GM19468 (cell line): ENCODE measurements around the gene SPATS2.
A peak's percentile ranks its signal among the peaks of the same experiment; 100 is the strongest.

Source experiments
- ATAC-seq: cut with Tn5 transposase; IDR thresholded peaks from one replicate; pipeline ENCODE4 v1.9.1; 2021; ENCODE audit warnings: mild to moderate bottlenecking, moderate library complexity, moderate number of reproducible peaks; ENCODE audit not compliant: unreplicated experiment; ENCODE audit errors: extremely low read depth

SPATS2 gene

GRCh38 chr12:49562831-49563230, 195.6 kb downstream of the SPATS2 start:
- ATAC-seq: no peak

DNA sequence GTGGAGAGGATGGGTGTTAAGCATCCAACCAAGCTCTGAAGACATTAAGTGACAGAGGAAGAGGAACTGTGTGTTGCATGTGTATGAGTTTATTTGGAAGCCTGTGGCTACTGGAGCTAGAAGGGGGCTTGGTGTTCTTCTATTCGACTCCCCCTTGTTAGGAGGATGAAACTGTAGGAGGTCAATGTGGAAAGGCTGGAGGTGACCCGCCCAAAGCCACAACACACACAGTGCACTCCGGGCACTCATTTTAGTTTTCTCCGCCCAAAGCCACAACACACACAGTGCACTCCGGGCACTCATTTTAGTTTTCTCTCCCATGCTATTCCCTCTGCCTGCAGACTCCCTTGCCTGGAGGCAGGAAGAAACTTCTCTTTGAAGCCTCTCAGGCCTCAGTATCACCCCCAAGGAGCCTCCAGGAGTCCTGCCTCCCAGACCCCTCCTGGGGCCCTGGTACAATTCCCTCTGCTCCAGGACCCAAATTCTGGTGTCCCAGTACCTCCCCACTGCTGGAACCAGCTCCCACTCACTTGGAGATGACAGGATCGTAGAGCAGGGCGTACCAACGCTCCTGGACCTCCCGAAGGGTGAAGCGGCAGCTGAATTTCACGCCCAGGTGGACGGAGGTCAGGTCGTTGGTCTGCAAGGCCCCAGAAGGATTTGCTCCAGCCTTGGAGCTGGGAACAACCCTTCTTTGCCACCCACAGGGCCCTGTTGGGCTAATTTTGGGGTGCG, 196.9 kb downstream of the SPATS2 start:
- no peak for ATAC-seq

DNA sequence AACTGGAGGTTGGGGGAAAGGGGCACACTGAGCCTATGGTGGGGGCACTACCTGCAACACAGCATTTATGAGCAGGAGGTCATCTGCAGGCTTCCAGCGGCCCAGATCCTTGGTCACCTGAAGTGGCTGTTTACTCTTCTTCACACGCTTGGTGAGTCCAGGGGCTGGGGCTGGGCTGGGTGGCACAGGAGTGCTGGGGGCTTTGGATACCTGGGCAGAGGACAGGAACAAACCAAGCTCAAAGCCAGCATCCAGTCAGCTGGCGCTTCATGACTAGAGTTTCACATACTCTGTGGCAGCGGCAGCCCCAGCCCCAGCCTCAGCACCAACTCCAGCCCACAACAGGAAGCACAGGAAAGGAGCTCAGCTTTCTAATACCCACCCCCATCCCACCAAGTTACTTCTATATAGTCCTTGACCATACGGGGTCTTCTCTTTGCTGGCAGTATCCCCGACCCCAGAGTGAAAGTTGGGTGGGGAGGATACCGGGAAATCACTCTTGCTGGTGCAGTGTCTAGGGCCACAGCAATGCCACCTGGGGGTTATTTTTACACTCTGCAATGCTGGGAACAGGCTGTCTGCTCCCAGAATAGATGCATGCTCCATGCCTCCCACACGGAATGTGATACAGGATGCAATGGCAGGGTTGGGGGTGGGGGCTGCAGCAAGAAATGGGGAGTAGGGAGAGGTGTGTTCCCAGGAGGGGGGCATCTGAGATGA, 197.6 kb downstream of the SPATS2 start:
- no peak for ATAC-seq

DNA sequence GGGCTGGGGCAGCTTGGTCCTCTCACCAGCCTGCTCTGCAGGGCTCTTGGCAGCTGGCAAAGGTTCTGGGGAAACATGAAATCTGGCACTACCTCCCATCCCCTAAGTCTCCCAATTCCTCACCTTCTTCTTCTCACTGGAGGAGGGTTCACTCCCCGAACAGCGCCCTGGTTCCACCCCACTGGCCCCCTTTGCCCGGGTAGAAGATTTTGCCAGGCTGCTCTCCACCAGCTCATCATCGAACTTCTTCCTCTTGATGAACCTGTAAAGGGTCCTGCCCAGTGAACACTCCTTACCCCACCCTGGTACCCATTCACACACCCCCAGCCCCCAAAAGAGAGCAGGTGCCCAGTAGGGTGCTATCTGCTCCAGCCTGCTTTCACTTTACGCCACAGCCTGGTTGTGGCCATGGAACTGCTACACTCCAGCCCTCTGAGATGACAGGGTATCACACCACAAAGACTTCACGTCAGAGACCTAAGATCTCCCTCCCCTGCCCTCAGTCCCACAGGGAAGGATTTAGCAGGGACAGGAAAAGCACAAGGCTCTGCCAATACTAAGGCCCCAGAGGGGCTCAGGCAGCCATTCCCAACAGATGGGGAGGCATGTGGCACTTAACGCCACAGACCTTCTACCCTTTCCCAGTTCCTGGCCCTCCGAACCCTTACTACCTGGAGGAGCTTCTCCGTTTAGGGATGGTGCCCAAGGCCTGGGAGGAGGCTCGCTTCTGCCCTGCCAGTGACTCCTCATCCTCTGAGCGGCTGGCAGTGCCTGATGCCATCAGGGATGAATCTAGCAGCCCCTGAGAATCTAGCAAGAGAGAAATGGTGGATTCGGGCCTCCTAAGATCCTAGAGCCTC, 198.4 kb downstream of the SPATS2 start:
- ATAC-seq: no peak

DNA sequence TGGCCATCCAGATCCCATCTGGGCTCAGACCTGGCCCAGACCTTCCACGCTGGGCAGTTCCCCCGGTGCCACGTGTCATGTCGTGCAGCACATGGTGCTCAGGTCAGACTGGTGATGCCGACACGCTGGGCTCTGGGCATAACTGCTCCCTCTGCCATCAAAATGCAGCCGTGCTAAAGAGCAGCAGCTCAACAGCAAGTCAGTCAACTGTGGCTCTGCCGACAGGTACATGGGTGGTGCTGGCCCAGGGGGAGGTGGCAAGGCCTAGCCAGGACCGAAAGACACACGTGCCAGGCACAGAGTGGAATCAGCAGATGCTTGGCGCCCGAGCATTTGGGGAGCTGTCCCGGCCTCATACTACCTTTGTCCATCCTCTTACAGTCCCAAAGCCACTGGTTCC, 199.1 kb downstream of the SPATS2 start:
- no peak for ATAC-seq

- no peak for ATAC-seq
Observed at GRCh38 chr12:49567302-49567610, 200.0 kb downstream of the SPATS2 start.

- ATAC-seq: peak; percentile 38
Observed at GRCh38 chr12:49567611-49568441, 200.6 kb downstream of the SPATS2 start, which contains the start of gene MCRS1. Gene MCRS1, minus strand, starts transcription at chr12:49568142. Its CDS starts 1,411 bp downstream, at chr12:49566731.

GRCh38 chr12:49568442-49569162, 201.3 kb downstream of the SPATS2 start:
- ATAC-seq: no peak
